ENCODE data around the gene DDX1.
"Not testable (repeated sequence)": the region's sequence is repeated elsewhere in the genome, so short reads cannot be mapped to it uniquely, and the experiment has no call there.

DDX1 gene
- long read RNA-seq, transcript DDX1-201 (26 exons, 2,739 nt): major isoform, 318 of 457 reads
- long read RNA-seq, partial matches to known transcripts: 98 of 457 reads
- long read RNA-seq, other reads (novel, unspliced or antisense): 41 of 457 reads

- peak; percentile 81 to 87 for DNase-seq (ENCODE audit: low read depth in 1 of 2, low spot score in 1 of 2)
- no peaks in the 10 kb centered on the region for H3K27me3 ChIP-seq (ENCODE audit: insufficient read depth, poor library complexity, severe bottlenecking)
- TF ChIP-seq GABPA (IDR thresholded peaks at IDR 0.05; ENCODE audit: low read depth): peak; percentile 96
- TF ChIP-seq SPI1 (IDR thresholded peaks at IDR 0.05; ENCODE audit: borderline replicate concordance, low read depth): no peak; the same call in 1 of the 2 replicates
- peak; percentile 92 for TF ChIP-seq POLR2AphosphoS5 (IDR thresholded peaks at IDR 0.05; ENCODE audit: low read depth)
- peak; percentile 72 for TF ChIP-seq REST (IDR thresholded peaks at IDR 0.05; ENCODE audit: insufficient replicate concordance, low read depth)
- no peak for TF ChIP-seq CTCF (IDR thresholded peaks at IDR 0.05; ENCODE audit: insufficient read depth, low read length)
- H3K4me3 ChIP-seq (replicated peaks; ENCODE audit: insufficient read depth, low read length): peak within 1 kb of the TSS; percentile 77
- peak within 1 kb of the TSS; percentile 88 for H3K27ac ChIP-seq (replicated peaks)
Measured at GRCh38 chr2:15591692-15592463, at the start of gene DDX1. Gene DDX1 (plus strand): TSS chr2:15591868. CDS start chr2:15591934, 66 bp downstream.

GRCh38 chr2:15542269-15542668 lies 49.4 kb upstream of the DDX1 start:
- H3K4me3 ChIP-seq (replicated peaks; ENCODE audit: insufficient read depth, low read length); DNase-seq (ENCODE audit: low read depth in 1 of 2, low spot score in 1 of 2): not testable (repeated sequence)

GRCh38 chr2:15543053-15543452 lies 48.6 kb upstream of the DDX1 start:
- Histone ChIP-seq H3K27ac (replicated peaks) (no peak overlapping the region), H3K4me3 (replicated peaks; ENCODE audit: insufficient read depth, low read length) (no peak overlapping the region), H3K27me3 (ENCODE audit: insufficient read depth, poor library complexity, severe bottlenecking) (no peaks in the 10 kb centered on the region)
- TF ChIP-seq CTCF (IDR thresholded peaks at IDR 0.05; ENCODE audit: insufficient read depth, low read length) (no peak), REST (IDR thresholded peaks at IDR 0.05; ENCODE audit: insufficient replicate concordance, low read depth) (no peak), GABPA (IDR thresholded peaks at IDR 0.05; ENCODE audit: low read depth) (no peak), POLR2AphosphoS5 (IDR thresholded peaks at IDR 0.05; ENCODE audit: low read depth) (no peak), SPI1 (IDR thresholded peaks at IDR 0.05; ENCODE audit: borderline replicate concordance, low read depth) (no peak)
- DNase-seq (ENCODE audit: low read depth in 1 of 2, low spot score in 1 of 2): no peak

More at GRCh38 chr2:15542269-15542668, 49.4 kb upstream of the DDX1 start:
- not testable (repeated sequence) for H3K27me3 ChIP-seq (ENCODE audit: insufficient read depth, poor library complexity, severe bottlenecking); H3K27ac ChIP-seq (replicated peaks)

GRCh38 chr2:15543541-15543940 lies 48.1 kb upstream of the DDX1 start:
- no peak overlapping the region for H3K27ac ChIP-seq (replicated peaks)
- no peak for DNase-seq (ENCODE audit: low read depth in 1 of 2, low spot score in 1 of 2)
- H3K4me3 ChIP-seq (replicated peaks; ENCODE audit: insufficient read depth, low read length): no peak overlapping the region
- no peaks in the 10 kb centered on the region for H3K27me3 ChIP-seq (ENCODE audit: insufficient read depth, poor library complexity, severe bottlenecking)
- no peak for TF ChIP-seq REST (IDR thresholded peaks at IDR 0.05; ENCODE audit: insufficient replicate concordance, low read depth)
- no peak for TF ChIP-seq SPI1 (IDR thresholded peaks at IDR 0.05; ENCODE audit: borderline replicate concordance, low read depth)
- no peak for TF ChIP-seq CTCF (IDR thresholded peaks at IDR 0.05; ENCODE audit: insufficient read depth, low read length)
- no peak for TF ChIP-seq POLR2AphosphoS5 (IDR thresholded peaks at IDR 0.05; ENCODE audit: low read depth)
- TF ChIP-seq GABPA (IDR thresholded peaks at IDR 0.05; ENCODE audit: low read depth): no peak

All from HL-60 (cell line).